Retinal pigment epithelial cell (primary cell): ENCODE results near the gene TAGAP.
"Not testable (repeated sequence)": the region's sequence is repeated elsewhere in the genome, so short reads cannot be mapped to it uniquely, and the experiment has no call there.

ENCODE experiments used
- DNase-seq: peaks from one replicate; pipeline ENCODE4 v3.0.0-alpha.2; 2010; ENCODE audit warnings: low read depth
- H3K4me3 ChIP-seq: 2 replicates; pipeline ENCODE4 v1.5.1; 2011; ENCODE audit warnings: mild to moderate bottlenecking, low read length, control low read depth, moderate library complexity
- TF ChIP-seq, protein P1 (sequence below): conservative IDR thresholded peaks from 2 replicates; pipeline ENCODE4 v1.5.1; 2011; ENCODE audit warnings: low read depth, low read length, control low read depth, inconsistent platforms

TAGAP gene

DNA sequence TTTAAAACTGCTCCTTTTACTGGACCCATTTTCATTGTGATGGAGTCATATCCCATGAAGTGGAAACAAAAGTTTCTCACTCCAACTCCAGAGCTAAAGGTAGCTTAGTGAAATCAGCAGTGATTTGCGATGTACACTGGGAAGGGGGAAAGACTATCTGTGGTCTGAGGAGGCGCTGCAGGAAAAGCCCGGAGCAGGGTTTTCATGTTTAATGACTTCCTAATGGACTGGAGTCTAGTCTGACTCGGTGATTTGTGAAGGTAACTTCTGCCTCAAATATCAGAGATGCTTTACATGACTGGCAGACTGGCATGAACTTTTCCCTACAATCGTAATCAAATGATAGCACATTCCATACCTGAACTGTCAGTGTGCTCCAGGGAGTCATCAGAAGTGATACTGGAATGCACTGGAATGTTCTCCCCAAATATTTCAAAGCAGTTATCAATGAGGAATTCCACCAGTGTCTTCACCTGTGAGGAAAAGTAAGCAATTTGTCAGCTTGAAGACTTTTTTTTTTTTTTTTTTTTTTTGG is 7.0 kb downstream of the TAGAP start:
- TF ChIP-seq, protein P1, sequence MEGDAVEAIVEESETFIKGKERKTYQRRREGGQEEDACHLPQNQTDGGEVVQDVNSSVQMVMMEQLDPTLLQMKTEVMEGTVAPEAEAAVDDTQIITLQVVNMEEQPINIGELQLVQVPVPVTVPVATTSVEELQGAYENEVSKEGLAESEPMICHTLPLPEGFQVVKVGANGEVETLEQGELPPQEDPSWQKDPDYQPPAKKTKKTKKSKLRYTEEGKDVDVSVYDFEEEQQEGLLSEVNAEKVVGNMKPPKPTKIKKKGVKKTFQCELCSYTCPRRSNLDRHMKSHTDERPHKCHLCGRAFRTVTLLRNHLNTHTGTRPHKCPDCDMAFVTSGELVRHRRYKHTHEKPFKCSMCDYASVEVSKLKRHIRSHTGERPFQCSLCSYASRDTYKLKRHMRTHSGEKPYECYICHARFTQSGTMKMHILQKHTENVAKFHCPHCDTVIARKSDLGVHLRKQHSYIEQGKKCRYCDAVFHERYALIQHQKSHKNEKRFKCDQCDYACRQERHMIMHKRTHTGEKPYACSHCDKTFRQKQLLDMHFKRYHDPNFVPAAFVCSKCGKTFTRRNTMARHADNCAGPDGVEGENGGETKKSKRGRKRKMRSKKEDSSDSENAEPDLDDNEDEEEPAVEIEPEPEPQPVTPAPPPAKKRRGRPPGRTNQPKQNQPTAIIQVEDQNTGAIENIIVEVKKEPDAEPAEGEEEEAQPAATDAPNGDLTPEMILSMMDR: no peak
- DNase-seq: no peak
- H3K4me3 ChIP-seq: no peak overlapping the region

- H3K4me3 ChIP-seq: no peak overlapping the region
- TF ChIP-seq, protein P1: no peak
- no peak for DNase-seq
These were observed 8.1 kb downstream of the TAGAP start for GRCh38 chr6:159036673-159037072.

- TF ChIP-seq, protein P1: no peak
- DNase-seq: no peak
- H3K4me3 ChIP-seq: no peak overlapping the region
These were observed 8.9 kb downstream of the TAGAP start for GRCh38 chr6:159035891-159036290.

- TF ChIP-seq, protein P1: no peak
- no peak for DNase-seq
- no peak overlapping the region for H3K4me3 ChIP-seq
These were observed 11.4 kb downstream of the TAGAP start for GRCh38 chr6:159033160-159034049.

GRCh38 chr6:159031846-159032245 is 12.9 kb downstream of the TAGAP start:
- no peak overlapping the region for H3K4me3 ChIP-seq
- DNase-seq: no peak
- TF ChIP-seq, protein P1: no peak

- DNase-seq: no peak
These were observed 14.6 kb downstream of the TAGAP start for GRCh38 chr6:159030168-159030567.

GRCh38 chr6:159025224-159025623 is 19.6 kb downstream of the TAGAP start:
- H3K4me3 ChIP-seq, DNase-seq: not testable (repeated sequence)

More at GRCh38 chr6:159030168-159030567, 14.6 kb downstream of the TAGAP start:
- H3K4me3 ChIP-seq: no peak overlapping the region
- TF ChIP-seq, protein P1: no peak
